OCI-LY1 (cell line): Measurements from ENCODE around the gene FLII.

ENCODE experiments used
- CTCF ChIP-seq: fragments of 200-600 bp; sonication (generic), shearing (Covaris generic); IDR thresholded peaks from 2 replicates; pipeline ENCODE4 v1.5.1; 2017; ENCODE audit warnings: mild to moderate bottlenecking, antibody characterized with exemption, low read length, moderate library complexity, mixed read lengths
- EZH2 ChIP-seq: fragments of 200-600 bp; sonication (generic), shearing (Covaris generic); IDR thresholded peaks from 2 replicates; pipeline ENCODE4 v1.8.0; 2017; ENCODE audit warnings: borderline replicate concordance, mixed run types, mild to moderate bottlenecking, antibody characterized with exemption, low read length, moderate library complexity, mixed read lengths

GRCh38 chr17:18251204-18251603 lies 7.3 kb downstream of the FLII start:
- TF ChIP-seq CTCF (no peak), EZH2 (no peak)
